ENCODE data around the gene DNM2.

GRCh38 chr19:10748195-10748926 is 30.5 kb downstream of the DNM2 start:
- TF ChIP-seq BCL3 (IDR thresholded peaks at IDR 0.05) (no peak), USF2 (IDR thresholded peaks at IDR 0.05) (no peak), KDM1A (IDR thresholded peaks at IDR 0.05; ENCODE audit: low read depth) (no peak), MAX (IDR thresholded peaks at IDR 0.05) (no peak)
